ENCODE measurements around the gene STAB1. TPM values are rescaled to one million over a fixed set of nuclear protein-coding genes. Genes with fewer than 3 reads are reported as not detected.
A peak's percentile ranks its signal among the peaks of the same experiment; 100 is the strongest.

The STAB1 gene
- total and polyA plus RNA-seq, 3 experiments from 2014 or later, result 0.05 to 9.7 (median 7.6) TPM

GRCh38 chr3:52570076-52570475 is 74.9 kb downstream of the STAB1 start:
- Histone ChIP-seq H3K27me3 (ENCODE audit: insufficient read depth, low read length, poor library complexity, severe bottlenecking) (no peaks in the 10 kb centered on the region), H3K4me3 (ENCODE audit: low read length) (no peak overlapping the region), H3K36me3 (ENCODE audit: insufficient read depth, low read length) (no peaks in the 10 kb centered on the region), H3K4me1 (ENCODE audit: insufficient read depth, low read length) (no peaks in the 10 kb centered on the region), H3K9me3 (ENCODE audit: low read length) (no peaks in the 10 kb centered on the region), H3K27ac (ENCODE audit: low read depth, low read length) (no peak overlapping the region)
- no peaks in the 10 kb centered on the region for H3K4me1 Mint-ChIP-seq
- peaks cover 2 to 62% (median 19%) of the 10 kb centered on the region in 3 donors for H3K36me3 Mint-ChIP-seq
- POLR2A ChIA-PET, result no interaction called here
- no peak overlapping the region for H3K4me3 Mint-ChIP-seq
- H3K27me3 Mint-ChIP-seq, result no peaks in the 10 kb centered on the region
- CTCF ChIA-PET, result no interaction called here
- DNase-seq, result no peak
- peaks cover 0 to 1% (median 0%) of the 10 kb centered on the region in 5 donors for H3K9me3 Mint-ChIP-seq
- peak overlapping the region in 1 of 8 donors; percentile 66 for H3K27ac Mint-ChIP-seq

- Histone ChIP-seq H3K9me3 (ENCODE audit: low read length) (no peaks in the 10 kb centered on the region), H3K27ac (ENCODE audit: low read depth, low read length) (no peak overlapping the region), H3K4me1 (ENCODE audit: insufficient read depth, low read length) (no peaks in the 10 kb centered on the region), H3K4me3 (ENCODE audit: low read length) (no peak overlapping the region), H3K36me3 (ENCODE audit: insufficient read depth, low read length) (peaks cover 12% of the 10 kb centered on the region), H3K27me3 (ENCODE audit: insufficient read depth, low read length, poor library complexity, severe bottlenecking) (no peaks in the 10 kb centered on the region)
- H3K4me3 Mint-ChIP-seq, result no peak overlapping the region
- DNase-seq, result no peak
- peak overlapping the region in 1 of 8 donors; percentile 36 for H3K27ac Mint-ChIP-seq
- ChIA-PET CTCF (no interaction called here), POLR2A (no interaction called here)
- H3K27me3 Mint-ChIP-seq, result no peaks in the 10 kb centered on the region
- H3K4me1 Mint-ChIP-seq, result no peaks in the 10 kb centered on the region
- H3K9me3 Mint-ChIP-seq, result peaks cover 0 to 1% (median 0%) of the 10 kb centered on the region in 5 donors
- peaks cover 17 to 65% (median 23%) of the 10 kb centered on the region in 3 donors for H3K36me3 Mint-ChIP-seq
These were observed 77.1 kb downstream of the STAB1 start for GRCh38 chr3:52572221-52572620.

Other genes with a start within 250 kb of the STAB1 start
- 10 to 100 TPM; 56.6 to 60.8 TPM for gene PPM1M, start 249.6 kb upstream of the STAB1 start, total RNA-seq
- 81.8 TPM for gene PPM1M, start 249.6 kb upstream of the STAB1 start, polyA plus RNA-seq
- gene WDR82, start 216.7 kb upstream of the STAB1 start, total RNA-seq, result 100 to 1,000 TPM; 133 to 140 TPM
- 133 TPM for gene WDR82, start 216.7 kb upstream of the STAB1 start, polyA plus RNA-seq
- 10 to 100 TPM; 21.2 to 21.4 TPM for gene GLYCTK, start 207.5 kb upstream of the STAB1 start, total RNA-seq
- 9.7 TPM for gene GLYCTK, start 207.5 kb upstream of the STAB1 start, polyA plus RNA-seq
- gene DNAH1, start 179.0 kb upstream of the STAB1 start, total RNA-seq, result 1 to 10 TPM; 7.0 TPM
- 1.0 TPM for gene DNAH1, start 179.0 kb upstream of the STAB1 start, polyA plus RNA-seq
- 100 to 1,000 TPM; 113 to 123 TPM for gene BAP1, start 85.3 kb upstream of the STAB1 start, total RNA-seq
- gene BAP1, start 85.3 kb upstream of the STAB1 start, polyA plus RNA-seq, result 25.5 TPM
- gene PHF7, start 84.7 kb upstream of the STAB1 start, total RNA-seq, result 10 to 100 TPM; 11.6 to 12.0 TPM
- gene PHF7, start 84.7 kb upstream of the STAB1 start, polyA plus RNA-seq, result 10.7 TPM
- under 1 TPM; 0.13 to 0.16 TPM for gene SEMA3G, start 50.2 kb upstream of the STAB1 start, total RNA-seq
- not detected for gene SEMA3G, start 50.2 kb upstream of the STAB1 start, polyA plus RNA-seq
- gene TNNC1, start 41.3 kb upstream of the STAB1 start, total RNA-seq, result 1 to 10 TPM; 2.2 to 2.3 TPM
- gene TNNC1, start 41.3 kb upstream of the STAB1 start, polyA plus RNA-seq, result not detected
- gene NISCH, start 39.7 kb upstream of the STAB1 start, total RNA-seq, result 10 to 100 TPM; 65.7 to 66.2 TPM
- 31.6 TPM for gene NISCH, start 39.7 kb upstream of the STAB1 start, polyA plus RNA-seq
- 10 to 100 TPM; 80.3 to 84.6 TPM for gene NT5DC2, start 38.5 kb downstream of the STAB1 start, total RNA-seq
- gene NT5DC2, start 38.5 kb downstream of the STAB1 start, polyA plus RNA-seq, result 1.2 TPM
- gene UQCC5, start 41.3 kb downstream of the STAB1 start, total RNA-seq, result 10 to 100 TPM; 15.3 to 18.2 TPM
- gene UQCC5, start 41.3 kb downstream of the STAB1 start, polyA plus RNA-seq, result 20.7 TPM
- gene PBRM1, start 190.6 kb downstream of the STAB1 start, total RNA-seq, result 10 to 100 TPM; 78.6 to 81.4 TPM
- 83.6 TPM for gene PBRM1, start 190.6 kb downstream of the STAB1 start, polyA plus RNA-seq
- 100 to 1,000 TPM; 229 to 233 TPM for gene GNL3, start 190.7 kb downstream of the STAB1 start, total RNA-seq
- gene GNL3, start 190.7 kb downstream of the STAB1 start, polyA plus RNA-seq, result 58.5 TPM
- gene GLT8D1, start 210.5 kb downstream of the STAB1 start, total RNA-seq, result 10 to 100 TPM; 34.9 to 42.4 TPM
- gene GLT8D1, start 210.5 kb downstream of the STAB1 start, polyA plus RNA-seq, result 60.0 TPM
- 100 to 1,000 TPM; 154 to 156 TPM for gene SPCS1, start 210.8 kb downstream of the STAB1 start, total RNA-seq
- gene SPCS1, start 210.8 kb downstream of the STAB1 start, polyA plus RNA-seq, result 357 TPM